HTERT RPE-1 (cell line): ENCODE results near the gene PRKAR1B.
"Not testable (repeated sequence)": the region's sequence is repeated elsewhere in the genome, so short reads cannot be mapped to it uniquely, and the experiment has no call there.

Source experiments
- in situ Hi-C: fragments of 300-500 bp; cut with MboI; formaldehyde crosslinking; loops from 4 replicates; pipeline ENCODE4 v1.14.3; 2020; ENCODE audit warnings: low sequenced_read_pairs

The PRKAR1B gene

DNA sequence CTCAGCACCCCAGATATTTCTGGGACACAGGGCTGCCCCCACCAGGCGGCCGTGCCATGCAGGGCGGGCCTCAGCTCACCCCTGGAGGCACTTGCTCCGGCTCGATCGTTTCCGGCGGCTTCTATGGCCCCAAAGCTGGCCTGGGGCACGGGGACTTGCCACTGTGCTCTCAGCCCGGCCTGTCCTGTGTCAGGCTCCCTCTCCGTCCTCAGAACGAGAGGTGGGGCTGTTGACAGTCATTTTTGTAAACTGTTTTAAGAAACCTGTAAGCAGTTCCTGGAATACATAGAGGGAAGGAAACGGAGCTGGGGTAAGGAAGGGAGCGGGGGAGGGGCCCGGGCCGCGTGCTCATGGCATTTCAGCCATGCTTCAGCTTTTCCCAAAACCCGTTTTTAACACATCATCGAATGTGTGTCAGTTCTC lies 30.7 kb upstream of the PRKAR1B start:
- in situ Hi-C loops, result no loop called here

DNA sequence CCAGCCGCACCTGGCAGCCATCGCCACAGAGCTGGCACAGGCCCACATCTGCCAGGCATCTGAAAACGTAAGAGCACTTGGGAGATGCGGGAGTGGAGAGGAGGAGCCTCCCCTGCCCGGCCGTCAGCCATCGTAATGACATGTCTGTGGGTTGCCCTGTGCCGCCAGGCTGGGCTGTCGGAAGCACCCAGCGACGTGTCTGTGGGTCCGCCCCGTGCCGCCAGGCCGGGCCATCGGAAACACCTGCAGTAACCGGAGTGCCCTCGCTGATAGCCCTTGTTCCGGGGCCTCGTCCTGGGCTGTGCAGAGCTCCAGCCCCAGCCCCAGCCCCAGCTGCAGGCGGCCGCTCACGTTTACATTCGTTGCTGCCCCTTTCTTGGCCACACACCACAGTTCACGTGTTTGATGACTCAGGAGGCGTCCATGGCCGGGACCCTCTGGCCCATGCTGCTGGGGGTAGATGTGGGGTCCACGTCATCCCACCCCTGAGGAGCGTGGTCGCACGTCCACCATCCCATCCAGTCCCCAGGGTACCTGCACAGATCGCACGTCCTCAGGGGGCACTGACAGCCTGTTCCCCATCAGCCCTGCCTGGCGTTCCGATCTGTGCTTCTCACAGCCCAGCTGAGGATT lies 30.0 kb upstream of the PRKAR1B start:
- in situ Hi-C loops, result no loop called here

DNA sequence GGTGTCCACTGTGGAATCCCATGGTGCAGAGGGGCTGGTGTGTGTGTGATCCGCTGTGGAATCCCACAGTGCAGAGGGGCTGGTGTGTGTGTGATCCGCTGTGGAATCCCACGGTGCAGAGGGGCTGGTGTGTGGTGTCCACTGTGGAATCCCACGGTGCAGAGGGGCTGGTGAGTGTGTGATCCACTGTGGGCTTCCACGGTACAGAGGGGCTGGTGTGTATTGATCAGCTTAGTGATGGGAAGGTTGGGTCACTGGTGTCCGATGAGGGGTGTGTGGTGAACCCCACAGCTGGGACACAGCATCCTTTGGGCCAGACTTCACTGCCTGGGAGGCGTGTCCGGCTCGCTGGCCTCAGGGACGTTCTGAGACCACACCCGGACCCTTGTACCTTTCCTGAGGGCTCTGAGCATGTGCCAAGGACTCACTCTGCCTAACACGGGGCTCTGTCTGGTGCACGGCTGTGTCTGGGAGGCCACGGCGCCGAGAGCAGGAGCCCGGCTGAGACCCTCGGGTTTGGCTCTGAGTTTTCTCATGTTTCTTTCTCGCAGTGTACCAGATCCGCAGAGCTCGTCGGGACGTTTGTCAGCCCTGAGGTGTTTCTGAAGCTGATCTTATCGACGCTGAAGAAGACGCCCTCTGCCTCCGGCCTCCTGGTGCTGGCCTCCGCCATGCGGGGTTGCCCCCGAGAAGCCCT lies 29.3 kb upstream of the PRKAR1B start:
- in situ Hi-C loops, result no loop called here

DNA sequence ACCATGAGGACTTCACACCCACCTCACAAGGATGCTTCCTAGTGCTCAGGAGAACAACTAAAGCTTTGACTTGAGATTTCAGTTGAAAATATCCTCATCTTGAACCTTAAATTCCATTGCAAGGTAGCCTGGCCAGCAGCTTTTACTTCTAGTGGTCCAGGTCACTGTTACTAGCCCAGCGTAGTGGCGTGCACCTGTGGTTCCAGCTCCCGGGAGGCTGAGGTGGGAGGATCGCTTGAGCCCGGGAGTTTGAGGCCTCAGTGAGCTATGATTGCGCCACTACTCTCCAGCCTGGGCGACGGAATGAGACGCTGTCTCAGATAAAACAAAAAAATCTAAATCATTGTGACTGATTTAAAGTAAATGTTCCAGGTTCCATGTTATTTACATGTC lies 28.3 kb upstream of the PRKAR1B start:
- in situ Hi-C loops, result no loop called here

DNA sequence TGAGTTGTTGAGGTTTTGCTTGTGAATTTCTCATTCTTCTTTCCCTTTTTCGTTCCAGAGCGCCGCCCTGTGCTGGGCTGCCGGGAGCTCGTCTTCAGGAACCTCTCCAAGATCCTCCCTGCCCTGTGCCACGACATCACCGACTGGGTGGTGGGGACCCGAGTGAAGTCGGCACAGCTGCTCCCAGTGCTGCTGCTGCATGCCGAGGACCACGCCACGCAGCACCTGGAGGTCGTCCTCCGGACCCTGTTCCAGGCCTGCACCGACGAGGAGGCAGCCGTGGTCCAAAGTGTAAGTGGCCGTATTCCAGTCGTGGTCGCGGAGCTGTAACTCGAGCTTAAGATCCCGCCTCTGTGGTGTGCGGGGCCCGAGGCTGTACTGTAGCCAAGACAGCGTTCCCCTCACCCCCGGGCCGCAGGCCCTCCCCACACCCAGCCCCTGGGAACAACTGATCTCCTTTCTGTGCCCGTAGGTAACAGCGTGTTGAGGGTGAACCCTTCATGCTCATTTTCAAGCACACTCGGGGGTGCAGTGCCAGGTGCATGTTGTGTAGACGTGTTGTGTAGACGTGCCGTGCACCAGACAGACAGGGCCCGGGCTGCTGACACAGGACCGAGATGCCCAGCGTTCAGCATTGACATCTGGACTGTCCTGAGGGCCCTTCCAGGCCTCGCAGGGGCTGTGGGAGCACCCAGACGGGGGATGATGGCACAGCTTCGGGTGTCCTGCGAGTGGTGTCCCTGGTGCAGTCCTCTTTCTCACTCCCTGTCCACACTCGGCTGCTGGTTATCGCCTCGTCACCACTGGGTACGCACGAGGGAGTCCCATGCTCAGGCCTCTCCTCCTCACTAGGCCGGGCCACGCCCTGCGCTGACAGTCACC lies 27.7 kb upstream of the PRKAR1B start:
- in situ Hi-C loops, result no loop called here

DNA sequence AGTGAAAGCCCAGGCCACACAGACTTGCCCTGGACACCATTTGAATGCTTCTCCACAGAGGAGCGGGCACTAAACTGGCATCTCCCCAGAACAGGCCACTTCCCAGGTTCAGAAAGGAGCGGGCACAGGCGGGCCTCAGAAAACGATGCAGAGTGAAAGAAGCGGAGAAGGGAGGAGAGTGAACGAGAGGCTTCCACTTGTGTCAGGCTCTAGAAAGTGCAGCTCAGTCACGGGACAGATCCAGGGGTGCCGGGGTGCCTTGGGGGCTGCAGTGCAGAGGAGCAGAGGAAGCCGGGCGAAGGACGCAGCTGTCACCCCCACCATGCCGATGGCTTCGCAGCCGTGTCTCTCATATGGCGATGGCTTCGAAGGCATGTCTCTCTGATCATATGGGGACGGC lies 26.1 kb upstream of the PRKAR1B start:
- in situ Hi-C loops, result no loop called here

DNA sequence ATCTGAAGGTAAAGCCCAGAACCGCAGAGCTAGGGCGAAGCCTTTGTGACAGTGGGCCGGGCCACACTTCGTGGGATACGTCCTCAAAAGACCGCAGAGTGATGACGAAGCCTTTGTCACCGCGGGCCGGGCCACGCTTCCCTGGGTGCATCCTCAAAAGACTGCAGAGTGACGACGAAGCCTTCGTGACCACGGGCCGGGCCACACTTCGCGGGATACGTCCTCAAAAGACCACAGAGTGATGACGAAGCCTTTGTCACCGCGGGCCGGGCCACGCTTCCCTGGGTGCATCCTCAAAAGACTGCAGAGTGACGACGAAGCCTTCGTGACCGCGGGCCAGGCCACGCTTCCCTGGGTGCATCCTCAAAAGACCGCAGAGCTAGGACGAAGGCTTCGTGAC lies 25.2 kb upstream of the PRKAR1B start:
- in situ Hi-C loops, result not testable (repeated sequence)

DNA sequence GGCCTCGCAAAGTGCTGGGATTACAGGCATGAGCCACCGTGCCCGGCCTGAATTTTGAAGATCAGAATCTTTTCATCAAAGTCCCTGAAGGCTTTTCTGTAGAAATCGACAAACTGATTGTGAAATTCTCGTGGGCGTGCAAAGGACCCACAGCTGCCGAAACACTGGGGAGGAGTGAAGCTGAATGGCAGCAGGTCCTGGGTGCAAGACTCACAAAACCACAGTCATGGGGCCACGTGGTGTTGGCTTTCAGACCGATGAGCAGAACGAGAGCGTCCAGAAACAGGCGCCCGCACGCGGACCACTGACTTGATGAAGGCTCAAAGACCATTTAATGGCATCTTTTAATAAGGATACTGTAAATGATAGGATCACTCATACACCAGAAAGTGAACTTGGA lies 24.7 kb upstream of the PRKAR1B start:
- in situ Hi-C loops, result no loop called here

DNA sequence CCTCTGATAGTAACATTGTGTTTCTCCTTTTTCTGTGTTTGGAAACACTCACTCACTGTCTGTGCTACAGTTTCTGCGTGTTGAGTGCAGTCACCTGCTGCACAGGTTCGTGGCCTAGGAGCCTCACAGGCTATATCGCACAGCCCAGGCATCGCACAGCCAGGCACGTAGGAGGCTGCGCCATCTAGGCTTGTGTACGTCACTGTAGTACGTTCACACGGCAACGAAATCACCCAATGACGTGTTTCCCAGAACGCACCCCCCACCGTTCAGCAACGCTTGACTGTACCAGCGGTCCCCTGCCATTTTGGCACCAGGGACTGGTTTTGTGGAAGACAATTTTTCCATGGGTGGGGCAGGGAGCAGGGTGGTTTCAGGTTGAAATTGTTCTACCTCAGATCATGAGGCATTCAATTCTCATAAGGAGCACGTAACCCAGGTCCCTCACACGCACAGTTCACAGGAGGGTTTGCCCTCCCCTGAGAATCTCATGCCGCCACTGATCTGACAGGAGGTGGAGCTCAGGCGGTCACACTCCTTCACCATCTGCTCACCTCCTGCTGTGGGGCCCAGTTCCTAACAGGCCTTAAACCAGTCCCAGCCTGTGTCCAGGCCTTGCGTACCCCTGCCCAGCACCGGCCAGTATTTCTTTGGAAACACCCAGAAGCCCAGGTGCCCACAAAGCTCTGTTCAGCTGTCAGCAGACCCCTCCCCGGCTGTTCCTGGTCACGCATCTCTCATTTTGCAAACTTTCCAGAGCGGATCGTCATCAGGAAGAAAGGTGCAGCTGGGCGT lies 23.2 kb upstream of the PRKAR1B start:
- in situ Hi-C loops, result no loop called here

DNA sequence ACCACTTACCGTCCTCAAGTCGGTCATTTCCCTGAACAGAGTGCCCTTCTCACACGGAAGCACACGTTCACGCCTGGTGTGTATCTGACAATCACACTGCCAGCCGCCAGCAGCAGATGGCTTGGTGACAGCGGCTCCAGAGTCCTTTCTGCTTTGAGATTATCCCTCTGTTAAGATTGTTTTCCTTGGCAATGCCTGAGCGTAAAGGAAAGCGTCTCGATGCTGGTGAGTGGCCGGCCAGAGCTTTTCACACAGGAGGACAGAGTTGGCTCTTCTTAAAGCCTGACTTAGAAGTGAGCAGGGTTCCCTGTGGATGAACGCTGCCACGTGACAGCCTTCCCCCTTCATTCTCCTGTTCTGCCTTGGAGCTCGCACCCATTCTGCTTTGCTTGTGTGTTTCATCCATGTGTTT lies 22.1 kb upstream of the PRKAR1B start:
- in situ Hi-C loops, result no loop called here

DNA sequence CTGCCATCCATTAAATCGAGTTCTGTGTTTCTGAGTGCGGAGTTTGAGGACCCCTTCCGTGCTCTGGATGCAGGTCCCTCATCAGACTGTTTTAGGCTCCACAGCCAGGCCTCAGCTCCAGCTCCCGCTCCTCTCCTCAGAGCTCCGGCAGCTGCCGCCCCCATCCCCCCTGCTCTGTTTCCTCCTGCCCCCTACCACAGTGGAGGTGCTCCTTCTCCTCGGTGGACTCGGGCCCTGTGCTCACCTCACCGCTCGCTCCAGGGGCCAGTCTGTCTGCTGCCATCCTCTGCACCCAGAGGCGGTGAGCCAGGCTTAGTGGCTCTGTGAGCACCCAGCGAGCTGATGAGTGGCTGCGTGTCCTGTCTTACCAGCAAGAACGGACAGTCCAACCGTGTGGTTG lies 21.4 kb upstream of the PRKAR1B start:
- in situ Hi-C loops, result no loop called here

DNA sequence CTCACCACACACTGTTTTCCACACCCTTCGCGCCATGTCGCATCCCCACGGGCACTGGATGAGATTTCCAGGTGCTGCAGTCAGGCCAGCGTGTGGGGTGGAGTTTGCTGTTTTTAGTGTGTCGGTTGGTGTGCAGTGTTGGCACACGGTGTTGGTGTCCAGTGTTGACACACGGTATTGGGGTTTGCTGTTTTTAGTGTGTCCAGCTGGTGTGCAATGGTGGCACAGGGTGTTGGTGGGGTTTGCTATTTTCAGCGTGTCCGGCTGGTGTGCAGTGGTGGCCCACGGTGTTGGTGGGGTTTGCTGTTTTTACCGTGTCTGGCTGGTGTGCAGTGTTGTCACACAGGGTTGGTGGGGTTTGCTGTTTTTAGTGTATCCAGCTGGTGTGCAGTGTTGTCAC lies 20.1 kb upstream of the PRKAR1B start:
- in situ Hi-C loops, result no loop called here

DNA sequence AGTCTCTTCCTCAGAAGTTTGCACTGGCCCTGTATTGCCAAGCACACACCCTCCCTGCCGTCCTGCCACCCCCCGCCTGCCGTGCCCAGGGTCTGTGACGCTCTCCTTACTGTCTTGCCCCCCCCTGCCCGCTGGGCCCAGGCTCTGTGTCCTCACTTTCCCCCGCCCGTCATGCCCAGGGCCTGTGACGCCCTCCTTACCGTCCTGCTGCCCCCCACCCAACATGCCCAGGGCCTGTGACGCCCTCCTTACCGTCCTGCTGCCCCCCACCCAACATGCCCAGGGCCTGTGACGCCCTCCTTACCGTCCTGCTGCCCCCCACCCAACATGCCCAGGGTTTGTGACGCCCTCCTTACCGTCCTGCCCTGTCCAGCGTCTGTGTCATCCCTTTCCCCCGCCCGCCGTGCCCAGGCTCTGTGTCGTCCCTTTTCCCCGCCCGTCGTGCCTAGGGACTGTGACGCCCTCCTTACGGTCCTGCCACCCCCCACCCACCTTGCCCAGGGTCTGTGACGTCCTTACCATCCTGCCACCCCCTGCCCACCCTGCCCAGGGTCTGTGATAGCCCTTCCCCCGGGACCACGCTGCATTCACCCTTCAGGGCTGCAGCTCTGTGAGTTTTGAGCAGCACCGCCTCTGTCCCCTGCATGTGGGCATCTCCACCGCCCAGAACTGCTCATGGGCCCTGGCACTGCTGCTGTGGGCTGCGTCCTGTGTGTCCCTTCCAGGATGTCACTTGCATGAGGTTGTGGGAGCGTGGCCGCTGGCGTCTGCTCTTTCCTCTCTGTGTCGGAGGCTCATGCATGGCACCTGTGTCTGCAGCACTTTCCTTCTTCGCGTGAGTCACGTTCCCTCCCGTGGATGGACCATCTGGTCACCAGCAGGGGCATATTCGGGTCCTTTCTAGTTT lies 19.3 kb upstream of the PRKAR1B start:
- in situ Hi-C loops, result no loop called here

DNA sequence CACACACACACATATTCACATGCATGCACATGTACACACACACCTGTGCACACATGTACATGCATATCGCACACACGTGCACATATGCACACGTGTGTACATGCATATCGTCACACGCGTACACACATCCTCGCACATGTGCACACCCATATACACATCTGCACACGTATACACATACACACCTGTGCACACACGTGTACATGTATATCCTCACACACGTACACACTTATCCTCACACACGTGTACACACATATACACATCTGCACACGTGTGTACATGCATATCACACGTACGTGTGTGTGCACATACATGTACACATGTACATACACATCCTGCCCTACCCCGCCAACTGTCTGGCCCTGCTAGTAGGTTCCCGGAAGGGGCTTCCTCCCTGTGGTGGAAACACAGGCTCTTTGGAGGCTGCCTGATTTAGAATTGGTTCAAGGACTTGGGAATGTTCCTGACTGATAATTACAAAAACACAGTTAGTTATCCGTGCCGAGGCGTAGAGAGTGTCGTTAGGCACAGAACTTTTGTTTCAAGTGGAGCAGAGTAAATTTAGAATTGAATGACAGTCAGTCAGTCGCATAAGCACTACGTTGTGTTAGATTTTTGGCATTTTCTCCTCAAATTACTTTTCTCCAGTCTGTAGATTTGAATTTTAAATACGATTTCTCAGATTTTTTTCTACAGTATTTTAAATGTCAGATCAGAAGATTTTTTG lies 18.5 kb upstream of the PRKAR1B start:
- in situ Hi-C loops, result no loop called here

DNA sequence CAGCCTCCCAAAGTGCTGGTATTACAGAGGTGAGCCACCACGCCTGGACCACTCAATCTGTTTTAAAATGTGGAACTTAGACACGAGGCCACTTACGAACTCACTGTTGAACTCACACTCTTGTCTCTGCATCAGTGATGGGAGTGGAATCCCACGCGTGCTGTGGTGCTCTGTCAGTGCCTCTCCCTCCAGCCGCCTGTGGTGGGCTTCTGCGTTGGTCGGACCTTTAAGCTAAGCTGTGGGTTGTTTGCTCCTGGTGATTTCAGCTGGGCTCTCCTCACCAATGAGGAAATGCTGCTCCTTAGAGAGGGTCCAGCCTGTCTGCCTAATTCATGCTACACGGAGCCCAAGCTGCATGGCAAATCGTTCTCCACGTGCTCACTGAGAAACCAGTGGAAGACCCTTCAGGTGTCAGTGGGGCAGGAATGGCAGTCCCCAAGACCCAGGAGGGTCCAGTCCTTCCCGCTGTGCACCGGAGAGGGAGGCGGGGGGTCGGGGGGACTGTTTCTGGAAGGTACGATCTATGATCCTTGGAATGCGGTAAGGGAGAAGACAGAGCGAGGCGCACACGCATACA lies 17.9 kb upstream of the PRKAR1B start:
- in situ Hi-C loops, result no loop called here

DNA sequence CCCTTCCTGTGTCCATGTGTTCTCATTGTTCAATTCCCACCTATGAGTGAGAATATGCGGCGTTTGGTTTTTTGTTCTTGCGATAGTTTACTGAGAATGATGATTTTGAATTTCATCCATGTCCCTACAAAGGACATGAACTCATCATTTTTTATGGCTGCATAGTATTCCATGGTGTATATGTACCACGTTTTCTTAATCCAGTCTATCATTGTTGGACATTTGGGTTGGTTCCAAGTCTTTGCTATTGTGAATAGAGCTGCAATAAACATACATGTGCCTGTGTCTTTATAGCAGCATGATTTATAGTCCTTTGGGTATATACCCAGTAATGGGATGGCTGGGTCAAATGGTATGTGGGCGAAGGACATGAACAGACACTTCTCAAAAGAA lies 17.0 kb upstream of the PRKAR1B start:
- in situ Hi-C loops, result not testable (repeated sequence)

DNA sequence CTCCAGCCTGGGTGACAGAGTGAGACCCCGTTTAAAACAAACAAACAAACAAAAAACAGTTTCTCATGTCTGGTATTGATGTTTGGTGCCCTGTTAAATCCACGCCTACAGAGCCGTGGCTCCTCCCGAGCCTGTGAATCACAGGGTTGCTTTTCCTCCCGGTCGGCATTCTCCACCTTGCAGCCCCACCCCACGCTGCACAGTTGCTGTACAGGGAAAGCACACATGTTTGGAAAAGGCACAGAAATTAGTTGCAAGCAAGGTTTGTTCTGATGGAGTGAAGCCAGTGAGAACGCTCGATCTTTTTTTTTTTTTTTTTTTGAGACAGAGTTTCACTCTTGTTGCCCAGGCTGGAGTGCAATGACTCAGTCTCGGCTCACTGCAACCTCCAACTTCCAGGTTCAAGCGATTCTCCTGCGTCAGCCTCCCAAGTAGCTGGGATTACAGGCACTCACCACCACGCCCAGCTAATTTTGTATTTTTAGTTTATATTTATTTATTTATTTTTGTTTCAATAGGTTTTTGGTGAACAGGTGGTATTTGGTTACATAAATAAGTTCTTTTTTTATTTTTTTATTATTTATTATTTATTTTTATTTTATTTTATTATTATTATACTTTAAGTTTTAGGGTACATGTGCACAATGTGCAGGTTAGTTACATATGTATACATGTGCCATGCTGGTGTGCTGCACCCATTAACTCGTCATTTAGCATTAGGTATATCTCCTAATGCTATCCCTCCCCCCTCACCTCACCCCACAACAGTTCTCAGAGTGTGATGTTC lies 16.5 kb upstream of the PRKAR1B start:
- in situ Hi-C loops, result not testable (repeated sequence)

DNA sequence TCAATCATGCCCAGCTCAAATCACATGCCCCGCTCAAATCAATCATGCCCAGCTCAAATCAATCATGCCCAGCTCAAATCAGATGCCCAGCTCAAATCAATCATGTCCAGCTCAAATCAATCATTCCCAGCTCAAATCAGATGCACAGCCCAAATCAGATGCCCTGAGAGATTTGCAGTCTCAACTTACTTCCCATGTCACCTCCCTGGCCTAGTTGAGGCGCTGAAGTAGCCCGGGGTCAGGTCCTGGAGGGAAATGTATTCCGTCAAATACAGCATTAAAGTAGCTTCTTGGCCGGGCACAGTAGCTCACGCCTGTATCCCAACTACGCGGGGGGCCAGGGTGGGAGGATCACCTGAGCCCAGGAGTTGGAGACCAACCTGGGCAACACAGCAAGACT lies 15.7 kb upstream of the PRKAR1B start:
- in situ Hi-C loops, result no loop called here
